GM19324 (cell line): ENCODE results near the gene GP1BA.

Experiments
- ATAC-seq: cut with Tn5 transposase; IDR thresholded peaks from one replicate; pipeline ENCODE4 v1.9.1; 2021; ENCODE audit warnings: mild to moderate bottlenecking, moderate library complexity; ENCODE audit not compliant: unreplicated experiment, low FRiP score

Gene GP1BA

GRCh38 chr17:4971826-4972225 is 39.7 kb downstream of the GP1BA start:
- ATAC-seq = no peak

GRCh38 chr17:4972322-4972721 is 40.2 kb downstream of the GP1BA start:
- ATAC-seq = no peak

GRCh38 chr17:4972752-4973151 is 40.7 kb downstream of the GP1BA start:
- no peak for ATAC-seq

GRCh38 chr17:4973256-4974114 is 41.4 kb downstream of the GP1BA start:
- no peak for ATAC-seq

- no peak for ATAC-seq
Observed at GRCh38 chr17:4974115-4974670, 42.1 kb downstream of the GP1BA start.

GRCh38 chr17:4978726-4979125 is 46.6 kb downstream of the GP1BA start:
- no peak for ATAC-seq

GRCh38 chr17:4980644-4981216 is 48.7 kb downstream of the GP1BA start:
- no peak for ATAC-seq

- ATAC-seq = no peak
Observed at GRCh38 chr17:4982305-4982704, 50.2 kb downstream of the GP1BA start.
